GM13977 (cell line): ENCODE results near the gene NARF.
"Not testable (repeated sequence)": the region's sequence is repeated elsewhere in the genome, so short reads cannot be mapped to it uniquely, and the experiment has no call there.

Experiments
- DNase-seq: peaks from one replicate; pipeline ENCODE4 v3.0.0; 2012; ENCODE audit warnings: low spot score
- in situ Hi-C: fragments of 300-500 bp; cut with MboI; formaldehyde crosslinking; loops from one replicate; pipeline ENCODE4 v1.12.0; 2022; ENCODE audit warnings: low sequenced_read_pairs, low pct_unique_long_range_greater_than_20kb, mixed read lengths, inconsistent platforms; ENCODE audit not compliant: unreplicated experiment
- TF ChIP-seq, protein P1 (sequence below): IDR thresholded peaks from 2 replicates; pipeline ENCODE4 v1.5.1; 2012; ENCODE audit warnings: mild to moderate bottlenecking, control low read depth; ENCODE audit not compliant: insufficient read depth; ENCODE audit errors: extremely low read depth, missing control alignments

The NARF gene

DNA sequence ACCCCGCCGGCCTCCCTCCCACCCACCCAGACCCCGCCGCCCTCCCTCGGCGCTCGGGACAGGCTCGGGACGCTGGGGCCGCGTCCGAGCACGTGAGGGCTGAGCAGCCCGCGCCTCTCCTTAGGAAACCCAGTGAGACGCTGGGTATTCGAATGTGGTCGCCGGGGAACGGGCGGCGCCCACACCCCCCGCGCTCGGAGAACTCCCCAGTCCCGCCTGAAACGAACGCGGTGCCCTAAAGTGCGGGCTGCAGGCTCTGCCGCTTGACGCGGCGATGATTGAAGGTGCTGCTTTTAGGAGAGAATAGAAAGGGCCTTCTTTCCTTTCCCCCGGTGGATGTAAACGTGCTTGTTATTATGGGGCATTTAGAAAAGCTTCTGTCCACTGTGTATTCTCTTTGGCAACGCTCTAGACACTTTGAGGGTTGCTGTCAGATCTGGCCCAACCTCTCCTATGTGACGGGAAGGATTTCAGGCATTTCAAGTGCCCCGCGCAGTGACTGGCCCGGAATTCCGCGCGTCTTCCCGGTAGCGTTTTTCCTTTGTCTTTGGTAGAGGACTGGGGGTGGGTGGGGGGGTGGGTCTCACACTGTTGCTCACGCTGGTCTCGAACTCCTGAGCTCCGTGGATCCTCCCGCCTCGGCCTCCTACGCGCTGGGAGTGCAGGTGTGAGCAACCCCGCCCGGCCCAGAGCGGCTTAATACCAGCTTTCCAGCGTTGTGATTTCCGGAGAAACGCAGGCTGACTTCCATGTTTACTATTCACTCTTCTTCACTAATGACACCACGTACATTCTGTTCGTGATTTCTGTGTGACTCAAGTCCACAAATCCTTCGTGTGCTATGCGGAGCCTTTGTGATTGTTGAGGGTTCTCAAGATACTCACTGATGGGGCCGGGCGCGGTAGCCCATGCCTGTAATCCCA is 39.2 kb downstream of the NARF start:
- in situ Hi-C loops: no loop called here
- peak; percentile 66 for DNase-seq
- TF ChIP-seq, protein P1, sequence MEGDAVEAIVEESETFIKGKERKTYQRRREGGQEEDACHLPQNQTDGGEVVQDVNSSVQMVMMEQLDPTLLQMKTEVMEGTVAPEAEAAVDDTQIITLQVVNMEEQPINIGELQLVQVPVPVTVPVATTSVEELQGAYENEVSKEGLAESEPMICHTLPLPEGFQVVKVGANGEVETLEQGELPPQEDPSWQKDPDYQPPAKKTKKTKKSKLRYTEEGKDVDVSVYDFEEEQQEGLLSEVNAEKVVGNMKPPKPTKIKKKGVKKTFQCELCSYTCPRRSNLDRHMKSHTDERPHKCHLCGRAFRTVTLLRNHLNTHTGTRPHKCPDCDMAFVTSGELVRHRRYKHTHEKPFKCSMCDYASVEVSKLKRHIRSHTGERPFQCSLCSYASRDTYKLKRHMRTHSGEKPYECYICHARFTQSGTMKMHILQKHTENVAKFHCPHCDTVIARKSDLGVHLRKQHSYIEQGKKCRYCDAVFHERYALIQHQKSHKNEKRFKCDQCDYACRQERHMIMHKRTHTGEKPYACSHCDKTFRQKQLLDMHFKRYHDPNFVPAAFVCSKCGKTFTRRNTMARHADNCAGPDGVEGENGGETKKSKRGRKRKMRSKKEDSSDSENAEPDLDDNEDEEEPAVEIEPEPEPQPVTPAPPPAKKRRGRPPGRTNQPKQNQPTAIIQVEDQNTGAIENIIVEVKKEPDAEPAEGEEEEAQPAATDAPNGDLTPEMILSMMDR: no peak

DNA sequence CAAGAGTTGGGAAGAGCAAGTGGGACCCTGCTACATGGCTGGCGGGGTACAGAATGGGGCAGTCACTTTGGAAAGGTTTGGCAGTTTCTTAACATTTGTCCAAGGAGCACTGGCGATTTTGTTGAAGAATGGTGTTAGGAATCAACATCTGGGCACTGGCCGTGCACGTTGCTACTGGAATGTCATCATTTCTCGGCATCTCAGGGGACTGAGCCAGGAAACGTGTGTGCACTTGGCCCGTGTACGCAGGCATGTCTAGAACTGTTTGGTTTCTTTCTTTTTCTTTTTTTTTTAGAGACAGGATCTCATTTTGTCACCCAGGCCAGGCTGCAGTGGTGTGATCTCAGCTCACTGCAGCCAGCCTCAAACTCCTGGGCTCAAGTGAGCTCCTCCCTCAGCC is 43.7 kb downstream of the NARF start:
- TF ChIP-seq, protein P1: no peak
- no peak for DNase-seq
- in situ Hi-C loops: no loop called here

DNA sequence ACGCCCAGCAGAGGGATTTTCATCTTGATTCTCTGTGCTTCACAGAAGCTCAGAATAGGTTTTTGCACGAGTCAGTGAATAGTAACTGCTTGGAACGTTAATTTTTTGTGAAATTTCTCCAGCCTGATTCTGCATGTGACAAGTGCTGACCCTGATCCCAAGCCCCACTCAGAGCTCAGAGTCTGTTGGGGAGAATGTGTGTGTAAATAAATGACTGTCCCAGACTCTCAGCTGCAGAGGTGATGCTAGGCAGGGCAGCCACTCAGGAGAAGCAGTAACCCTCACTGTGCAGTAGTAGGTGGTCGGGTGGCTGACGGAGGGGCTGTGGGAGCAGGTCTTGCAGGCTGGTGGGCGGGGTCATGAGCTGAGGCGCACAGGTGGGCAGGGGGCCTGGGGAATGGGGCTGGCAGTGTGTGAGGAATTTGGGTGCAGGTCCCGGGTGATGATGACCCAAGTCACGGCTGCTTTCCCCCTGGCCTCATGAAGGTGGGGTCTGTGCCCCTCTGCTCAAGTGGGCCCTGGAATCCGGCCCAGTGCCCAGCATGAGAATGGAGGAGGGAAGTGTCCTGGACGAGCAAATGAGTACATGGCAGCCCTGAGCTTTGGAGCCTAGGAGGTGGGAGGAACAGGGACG is 44.7 kb downstream of the NARF start:
- no peak for DNase-seq
- TF ChIP-seq, protein P1: no peak
- in situ Hi-C loops: no loop called here

DNA sequence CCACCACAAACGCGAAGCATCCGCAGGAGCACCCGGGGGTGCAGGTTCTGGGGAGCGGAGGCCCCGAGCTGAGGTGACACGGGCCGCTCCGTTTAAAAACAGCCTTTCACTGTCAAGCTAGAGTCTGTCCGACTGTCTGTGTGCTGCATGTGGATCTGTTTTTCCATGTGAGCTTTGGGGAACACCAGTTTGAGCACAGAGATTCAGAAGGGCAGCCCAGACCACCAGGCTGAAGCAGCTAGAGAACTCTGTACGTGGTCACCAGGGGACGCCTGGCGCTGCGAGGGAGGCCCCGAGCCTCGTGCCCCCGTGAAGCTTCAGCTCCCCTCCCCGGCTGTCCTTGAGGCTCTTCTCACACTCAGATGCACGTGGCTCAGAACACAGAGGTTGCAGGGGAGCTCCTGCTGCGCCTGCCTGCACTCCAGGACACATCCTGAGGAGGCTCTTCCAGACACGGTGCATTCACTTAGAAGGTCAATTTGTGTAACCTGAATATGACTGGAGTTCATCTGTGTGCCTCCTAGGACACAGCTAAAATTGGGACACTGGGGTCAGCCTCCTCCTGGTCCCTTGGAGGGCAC is 45.3 kb downstream of the NARF start:
- in situ Hi-C loops: no loop called here
- TF ChIP-seq, protein P1: no peak
- DNase-seq: no peak

DNA sequence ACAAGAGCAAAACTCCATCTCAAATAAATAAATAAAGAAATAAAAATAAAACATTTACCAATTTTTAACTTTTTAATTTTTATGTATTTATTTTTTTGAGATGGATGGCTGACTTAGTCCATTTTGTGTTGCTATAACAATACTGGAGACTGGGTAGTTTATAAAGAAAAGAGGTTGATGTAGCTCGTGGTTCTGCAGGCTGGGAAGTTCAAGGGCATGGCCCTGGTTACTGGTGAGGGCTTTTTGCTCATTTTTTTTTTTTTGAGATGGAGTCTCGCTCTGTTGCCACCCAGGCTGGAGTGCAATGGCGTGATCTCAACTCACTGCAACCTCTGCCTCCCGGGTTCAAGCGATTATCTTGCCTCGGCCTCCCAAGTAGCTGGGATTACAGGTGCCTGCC is 46.8 kb downstream of the NARF start:
- TF ChIP-seq, protein P1: no peak
- in situ Hi-C loops: no loop called here

DNA sequence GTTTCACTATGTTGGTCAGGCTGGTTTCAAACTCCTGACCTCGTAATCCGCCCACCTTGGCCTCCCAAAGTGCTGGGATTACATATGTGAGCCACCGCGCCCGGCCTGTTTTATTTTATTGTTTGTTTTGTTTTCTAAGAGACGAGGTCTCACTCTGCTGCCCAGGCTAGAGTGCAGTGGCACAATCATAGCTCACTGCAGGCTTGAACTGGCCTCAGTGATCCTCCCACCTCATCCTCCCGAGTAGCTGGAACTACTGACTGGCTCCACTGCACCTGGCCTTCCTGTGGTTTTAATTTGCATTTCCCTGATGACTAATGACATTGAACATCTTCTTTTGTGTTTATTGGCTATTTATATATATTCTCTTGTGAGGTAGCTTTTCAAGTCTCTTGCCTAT is 47.9 kb downstream of the NARF start:
- DNase-seq: peak; percentile 72
- in situ Hi-C loops: not testable (repeated sequence)

More for the DNA sequence above, 46.8 kb downstream of the NARF start:
- DNase-seq: no peak
